GM12878 (cell line): Measurements from ENCODE around the gene CEP128. TPM values are rescaled to one million over a fixed set of nuclear protein-coding genes. Genes with fewer than 3 reads are reported as not detected.

Experiments used
- ATAC-seq: fragments of 200-7000 bp; cut with Tn5 transposase; 3 replicates; pipeline ENCODE4 v1.9.1; 2020; ENCODE audit warnings: mild to moderate bottlenecking, moderate library complexity
- BruUV-seq: library from RNA; stranded (reverse); fragments of 400-500 nt; replicated peaks from 2 replicates; lab custom pipeline; 2021; lab: Mats Ljungman, UMichigan
- CTCF ChIA-PET: fragments of 300-600 bp; sonication (Branson Sonifier 250); formaldehyde crosslinking; extraction: SDS; loops from one replicate; lab custom pipeline; 2021; ENCODE audit warnings: inconsistent platforms; lab: Yijun Ruan, JAX
- POLR2A ChIA-PET: fragments of 350-600 bp; formaldehyde crosslinking; extraction: SDS; loops from one replicate; lab custom pipeline; 2021; ENCODE audit warnings: inconsistent platforms; lab: Charles Lee
- RAD21 ChIA-PET: fragments of 300-600 bp; sonication (Branson Sonifier 250); formaldehyde crosslinking; loops from one replicate; lab custom pipeline; 2023; ENCODE audit warnings: antibody characterized with exemption; ENCODE audit not compliant: unreplicated experiment; lab: Charles Lee
- SMC1A ChIA-PET: fragments of 300-600 bp; sonication (Branson Sonifier 250); formaldehyde crosslinking; loops from one replicate; lab custom pipeline; 2023; ENCODE audit not compliant: unreplicated experiment, uncharacterized antibody; lab: Charles Lee
- DNase-seq: peaks from one replicate; pipeline ENCODE4 v3.0.0-alpha.2; 2011; ENCODE audit warnings: low read depth, low spot score
- FAIRE-seq: peaks from 3 replicates; lab custom pipeline; 2011; peaks lifted over from hg19 to GRCh38; lab: Jason Lieb, UNC
- H2AFZ ChIP-seq: 2 replicates; pipeline ENCODE4 v1.6.0; 2011; ENCODE audit warnings: low read depth, low read length, control low read depth; ENCODE audit not compliant: control insufficient read depth
- H3K27ac ChIP-seq: 2 replicates; pipeline ENCODE4 v1.5.1; 2011; ENCODE audit warnings: control low read depth; ENCODE audit not compliant: control insufficient read depth, insufficient read depth
- H3K27me3 ChIP-seq, 2 experiments: replicated peaks in 1 of 2; 2 replicates each; pipeline versions ENCODE4 v1.6.0 to v1.6.1; 2011; ENCODE audit warnings: low read length in 1 of 2; ENCODE audit not compliant: control insufficient read depth in 2 of 2, insufficient read depth in 2 of 2
- H3K36me3 ChIP-seq, 2 experiments: 2 replicates each; pipeline ENCODE4 v1.5.1; 2011; ENCODE audit warnings: low read length in 1 of 2; ENCODE audit not compliant: control insufficient read depth in 2 of 2, insufficient read depth in 2 of 2
- H3K4me1 ChIP-seq: 2 replicates; pipeline ENCODE4 v1.6.1; 2011; ENCODE audit warnings: mild to moderate bottlenecking, low read length, moderate library complexity, mixed read lengths; ENCODE audit not compliant: control insufficient read depth, insufficient read depth
- H3K4me2 ChIP-seq: 2 replicates; pipeline ENCODE4 v1.6.0; 2011; ENCODE audit warnings: control low read depth; ENCODE audit not compliant: control insufficient read depth, insufficient read depth
- H3K4me3 ChIP-seq: fragments of 200-600 bp; sonication (generic); 2 replicates; pipeline ENCODE4 v1.5.1; 2016
- H3K79me2 ChIP-seq: 2 replicates; pipeline ENCODE4 v1.6.0; 2011; ENCODE audit warnings: low read length; ENCODE audit not compliant: control insufficient read depth, insufficient read depth
- H3K9ac ChIP-seq: 2 replicates; pipeline ENCODE4 v1.8.0; 2011; ENCODE audit warnings: low read length, control low read depth, mixed read lengths; ENCODE audit not compliant: control insufficient read depth, insufficient read depth
- H3K9me3 ChIP-seq: replicated peaks from 3 replicates; pipeline ENCODE4 v1.5.1; 2011; ENCODE audit warnings: mild to moderate bottlenecking, low read length; ENCODE audit not compliant: control insufficient read depth, insufficient read depth
- H4K20me1 ChIP-seq: 2 replicates; pipeline ENCODE4 v1.6.0; 2011; ENCODE audit not compliant: control insufficient read depth, insufficient read depth
- CUX1 ChIP-seq: IDR thresholded peaks from 2 replicates; pipeline ENCODE4 v1.6.1; 2012; ENCODE audit warnings: improper control_type of control experiment, low read depth, low read length; ENCODE audit not compliant: insufficient replicate concordance
- ELK1 ChIP-seq: IDR thresholded peaks from 2 replicates; pipeline ENCODE4 v1.6.1; 2012; ENCODE audit warnings: low read depth, low read length, improper control_type of control experiment
- HDAC6 ChIP-seq: fragments of 200-600 bp; sonication (generic); IDR thresholded peaks from one replicate; pipeline ENCODE4 v1.8.0; 2017; ENCODE audit warnings: antibody characterized with exemption; ENCODE audit not compliant: unreplicated experiment
- IRF5 ChIP-seq: fragments of 450-650 bp; IDR thresholded peaks from 2 replicates; pipeline ENCODE4 v1.6.1; 2017; ENCODE audit warnings: borderline replicate concordance
- KAT2A ChIP-seq: conservative IDR thresholded peaks from 2 replicates; pipeline ENCODE4 v1.6.1; 2011; ENCODE audit warnings: low read depth, low read length; ENCODE audit not compliant: control insufficient read depth
- NBN ChIP-seq: fragments of 450-650 bp; IDR thresholded peaks from 2 replicates; pipeline ENCODE4 v1.6.1; 2016
- RBBP5 ChIP-seq: fragments of 200-600 bp; sonication (generic); conservative IDR thresholded peaks from 2 replicates; pipeline ENCODE4 v1.6.1; 2016
- SPI1 ChIP-seq: IDR thresholded peaks from 2 replicates; pipeline ENCODE4 v1.6.1; 2011; ENCODE audit warnings: low read depth, mild to moderate bottlenecking, low read length, moderate library complexity, borderline replicate concordance; ENCODE audit not compliant: insufficient read depth
- YY1 ChIP-seq: IDR thresholded peaks from 2 replicates; pipeline ENCODE4 v1.6.1; 2011; ENCODE audit warnings: low read depth, mild to moderate bottlenecking, low read length
- WGBS: methylation state at CpG from one replicate; pipeline ENCODE4 v1.1.6; 2016; ENCODE audit warnings: low lambda C conversion rate; ENCODE audit not compliant: insufficient replicate concordance, insufficient coverage; ENCODE audit errors: missing lambda C conversion rate; 5-methylcytosine and 5-hydroxymethylcytosine counted together
- in situ Hi-C: fragments of 300-500 bp; cut with MboI; formaldehyde crosslinking; loops from 9 replicates; pipeline ENCODE4 v1.14.3; 2018; ENCODE audit warnings: mixed read lengths
- intact Hi-C: fragments of 100-400 bp; cut with micrococcal nuclease; formaldehyde crosslinking; loops from one replicate; pipeline ENCODE4 v1.14.2; 2022; ENCODE audit not compliant: unreplicated experiment
- polyA plus RNA-seq, 11 experiments: library from polyadenylated mRNA; depleted of rRNA in 4 of 11; unstranded in 6 of 11; stranded (reverse) in 5 of 11; fragments of >200 nt; fragmentation: Nextera tagmentation in 4 of 11; fragmentation: Illumina TruSeq in 1 of 11; extraction: Ambion mirVana in 4 of 11; extraction: Trizol in 1 of 11; gene quantifications; 1 replicate in 1 of 11; 2 replicates in 10 of 11; pipeline versions ENCODE4 v1.2.1 to v1.2.3, GENCODE V29; 2011 to 2016; ENCODE audit warnings: inconsistent platforms in 2 of 11, missing spikeins in 2 of 11, low read depth in 1 of 11
- total RNA-seq, 4 experiments: library from RNA; depleted of rRNA in 3 of 4; stranded (reverse); fragments of >200 nt in 3 of 4; fragmentation: Illumina TruSeq in 1 of 4; extraction: Trizol in 1 of 4; gene quantifications; 2 replicates each; pipeline versions ENCODE4 v1.2.1 to v1.2.3, GENCODE V29; 2013 to 2021
- TF ChIP-seq, protein P1 (sequence below): IDR thresholded peaks from 2 replicates; pipeline ENCODE4 v1.6.1; 2012; ENCODE audit warnings: mild to moderate bottlenecking, low read depth, low read length

The CEP128 gene
- total and polyA plus RNA-seq, 10 of the 15 experiments (the other 5 are each of a cell fraction or from before 2014, with no cell fraction given), result 1.1 to 6.7 (median 3.4) TPM

GRCh38 chr14:80567905-80568536 is 373.5 kb downstream of the CEP128 start:
- H3K9me3 ChIP-seq, result no peaks in the 10 kb centered on the region
- 58% methylated on average over 6 of the region's 6 CpGs for WGBS
- H3K9ac ChIP-seq, result no peak overlapping the region
- SMC1A ChIA-PET, result interaction anchor here (1.3 kb wide), 1 partner anchor 19 kb away, joined by 4 read pairs; no protein-coding TSS in a partner anchor
- H3K4me3 ChIP-seq, result no peak overlapping the region
- FAIRE-seq (peak; percentile 7), ATAC-seq (no peak), DNase-seq (no peak)
- H3K27me3 ChIP-seq, result no peaks in the 10 kb centered on the region
- no TSS peak for BruUV-seq
- no peaks in the 10 kb centered on the region for H3K4me1 ChIP-seq
- H2AFZ ChIP-seq, result no peak overlapping the region
- no peaks in the 10 kb centered on the region for H3K36me3 ChIP-seq
- H3K4me2 ChIP-seq, result no peak overlapping the region
- POLR2A ChIA-PET, result no interaction called here
- RAD21 ChIA-PET, result no interaction called here
- CTCF ChIA-PET, result interaction anchor here (1.4 kb wide), 1 partner anchor 12 kb away, joined by 3 read pairs; no protein-coding TSS in a partner anchor
- intact Hi-C loops, result no loop called here
- H3K79me2 ChIP-seq, result no peaks in the 10 kb centered on the region
- in situ Hi-C loops, result no loop called here
- H3K27ac ChIP-seq, result no peak overlapping the region
- no peaks in the 10 kb centered on the region for H4K20me1 ChIP-seq
- TF ChIP-seq, protein P1, sequence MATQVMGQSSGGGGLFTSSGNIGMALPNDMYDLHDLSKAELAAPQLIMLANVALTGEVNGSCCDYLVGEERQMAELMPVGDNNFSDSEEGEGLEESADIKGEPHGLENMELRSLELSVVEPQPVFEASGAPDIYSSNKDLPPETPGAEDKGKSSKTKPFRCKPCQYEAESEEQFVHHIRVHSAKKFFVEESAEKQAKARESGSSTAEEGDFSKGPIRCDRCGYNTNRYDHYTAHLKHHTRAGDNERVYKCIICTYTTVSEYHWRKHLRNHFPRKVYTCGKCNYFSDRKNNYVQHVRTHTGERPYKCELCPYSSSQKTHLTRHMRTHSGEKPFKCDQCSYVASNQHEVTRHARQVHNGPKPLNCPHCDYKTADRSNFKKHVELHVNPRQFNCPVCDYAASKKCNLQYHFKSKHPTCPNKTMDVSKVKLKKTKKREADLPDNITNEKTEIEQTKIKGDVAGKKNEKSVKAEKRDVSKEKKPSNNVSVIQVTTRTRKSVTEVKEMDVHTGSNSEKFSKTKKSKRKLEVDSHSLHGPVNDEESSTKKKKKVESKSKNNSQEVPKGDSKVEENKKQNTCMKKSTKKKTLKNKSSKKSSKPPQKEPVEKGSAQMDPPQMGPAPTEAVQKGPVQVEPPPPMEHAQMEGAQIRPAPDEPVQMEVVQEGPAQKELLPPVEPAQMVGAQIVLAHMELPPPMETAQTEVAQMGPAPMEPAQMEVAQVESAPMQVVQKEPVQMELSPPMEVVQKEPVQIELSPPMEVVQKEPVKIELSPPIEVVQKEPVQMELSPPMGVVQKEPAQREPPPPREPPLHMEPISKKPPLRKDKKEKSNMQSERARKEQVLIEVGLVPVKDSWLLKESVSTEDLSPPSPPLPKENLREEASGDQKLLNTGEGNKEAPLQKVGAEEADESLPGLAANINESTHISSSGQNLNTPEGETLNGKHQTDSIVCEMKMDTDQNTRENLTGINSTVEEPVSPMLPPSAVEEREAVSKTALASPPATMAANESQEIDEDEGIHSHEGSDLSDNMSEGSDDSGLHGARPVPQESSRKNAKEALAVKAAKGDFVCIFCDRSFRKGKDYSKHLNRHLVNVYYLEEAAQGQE, result no peak
- TF ChIP-seq HDAC6 (no peak), SPI1 (no peak), CUX1 (no peak), ELK1 (no peak), NBN (no peak), IRF5 (no peak), KAT2A (no peak), YY1 (no peak), RBBP5 (no peak)
